ENCODE measurements around the gene SLC7A1. TPM values are rescaled to one million over a fixed set of nuclear protein-coding genes. Genes with fewer than 3 reads are reported as not detected.

SLC7A1 gene
- total and polyA plus RNA-seq, 3 donors from 2014 or later = 21.4 to 35.7 (median 27.0) TPM

- TF ChIP-seq, protein P1, sequence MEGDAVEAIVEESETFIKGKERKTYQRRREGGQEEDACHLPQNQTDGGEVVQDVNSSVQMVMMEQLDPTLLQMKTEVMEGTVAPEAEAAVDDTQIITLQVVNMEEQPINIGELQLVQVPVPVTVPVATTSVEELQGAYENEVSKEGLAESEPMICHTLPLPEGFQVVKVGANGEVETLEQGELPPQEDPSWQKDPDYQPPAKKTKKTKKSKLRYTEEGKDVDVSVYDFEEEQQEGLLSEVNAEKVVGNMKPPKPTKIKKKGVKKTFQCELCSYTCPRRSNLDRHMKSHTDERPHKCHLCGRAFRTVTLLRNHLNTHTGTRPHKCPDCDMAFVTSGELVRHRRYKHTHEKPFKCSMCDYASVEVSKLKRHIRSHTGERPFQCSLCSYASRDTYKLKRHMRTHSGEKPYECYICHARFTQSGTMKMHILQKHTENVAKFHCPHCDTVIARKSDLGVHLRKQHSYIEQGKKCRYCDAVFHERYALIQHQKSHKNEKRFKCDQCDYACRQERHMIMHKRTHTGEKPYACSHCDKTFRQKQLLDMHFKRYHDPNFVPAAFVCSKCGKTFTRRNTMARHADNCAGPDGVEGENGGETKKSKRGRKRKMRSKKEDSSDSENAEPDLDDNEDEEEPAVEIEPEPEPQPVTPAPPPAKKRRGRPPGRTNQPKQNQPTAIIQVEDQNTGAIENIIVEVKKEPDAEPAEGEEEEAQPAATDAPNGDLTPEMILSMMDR (IDR thresholded peaks at IDR 0.05) = no peak
- no peak for TF ChIP-seq POLR2A (IDR thresholded peaks at IDR 0.05)
- no peak overlapping the region for H3K27ac ChIP-seq
Observed at GRCh38 chr13:29541400-29541799, 54.1 kb downstream of the SLC7A1 start.

GRCh38 chr13:29540799-29541198 lies 54.7 kb downstream of the SLC7A1 start:
- Histone ChIP-seq H3K36me3 (ENCODE audit: low read depth, missing control alignments) (no peaks in the 10 kb centered on the region), H3K9me3 (no peaks in the 10 kb centered on the region), H3K4me3 (no peak overlapping the region), H3K27ac (no peak overlapping the region), H3K4me1 (no peaks in the 10 kb centered on the region), H3K27me3 (no peaks in the 10 kb centered on the region)
- TF ChIP-seq POLR2A (IDR thresholded peaks at IDR 0.05) = no peak
- TF ChIP-seq, protein P1 (IDR thresholded peaks at IDR 0.05) = no peak
- intact Hi-C loops (cut with DNase I; ENCODE audit: low total_unique reads) = no loop called here
- DNase-seq = no peak
- 83 to 87% methylated on average over 5 of the region's 5 CpGs for WGBS, 2 donors

More at GRCh38 chr13:29541400-29541799, 54.1 kb downstream of the SLC7A1 start:
- intact Hi-C loops (cut with DNase I; ENCODE audit: low total_unique reads) = no loop called here
- H3K36me3 ChIP-seq (ENCODE audit: low read depth, missing control alignments) = no peaks in the 10 kb centered on the region
- H3K4me1 ChIP-seq = no peaks in the 10 kb centered on the region
- no peak for DNase-seq
- no peaks in the 10 kb centered on the region for H3K9me3 ChIP-seq
- no peaks in the 10 kb centered on the region for H3K27me3 ChIP-seq
- 92 to 95% methylated on average over 4 of the region's 4 CpGs for WGBS, 2 donors
- H3K4me3 ChIP-seq = no peak overlapping the region

GRCh38 chr13:29540334-29540733 lies 55.2 kb downstream of the SLC7A1 start:
- H3K4me1 ChIP-seq = no peaks in the 10 kb centered on the region
- H3K9me3 ChIP-seq = no peaks in the 10 kb centered on the region
- no peak for DNase-seq
- WGBS, 2 donors = 86 to 89% methylated on average over 5 of the region's 5 CpGs
- intact Hi-C loops (cut with DNase I; ENCODE audit: low total_unique reads) = no loop called here
- TF ChIP-seq POLR2A (IDR thresholded peaks at IDR 0.05) = no peak
- TF ChIP-seq, protein P1 (IDR thresholded peaks at IDR 0.05) = no peak
- no peaks in the 10 kb centered on the region for H3K36me3 ChIP-seq (ENCODE audit: low read depth, missing control alignments)
- H3K4me3 ChIP-seq = no peak overlapping the region
- no peaks in the 10 kb centered on the region for H3K27me3 ChIP-seq
- H3K27ac ChIP-seq = no peak overlapping the region

DNA sequence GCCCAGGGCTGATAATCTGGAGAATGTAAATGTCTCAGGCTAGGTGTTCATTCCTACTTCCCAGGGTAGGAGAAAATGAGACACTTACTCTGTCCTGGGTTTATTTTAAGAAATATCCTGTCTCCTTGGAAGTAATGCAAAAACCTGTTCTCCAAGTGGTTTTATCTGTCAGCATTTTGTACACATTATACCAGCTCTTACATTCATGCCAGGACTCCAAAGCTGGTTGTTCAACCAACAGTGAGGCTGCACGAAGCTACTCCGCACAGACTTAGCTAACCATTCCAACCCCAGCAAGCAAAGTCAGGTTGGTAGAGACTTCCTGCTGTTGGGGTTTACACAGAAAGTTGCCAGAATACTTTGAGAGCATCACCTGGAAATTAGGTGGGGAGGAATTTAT lies 55.6 kb downstream of the SLC7A1 start:
- Histone ChIP-seq H3K36me3 (ENCODE audit: low read depth, missing control alignments) (no peaks in the 10 kb centered on the region), H3K27ac (no peak overlapping the region), H3K9me3 (no peaks in the 10 kb centered on the region), H3K4me1 (no peaks in the 10 kb centered on the region), H3K27me3 (no peaks in the 10 kb centered on the region), H3K4me3 (no peak overlapping the region)
- TF ChIP-seq, protein P1 (IDR thresholded peaks at IDR 0.05) = no peak
- no peak for TF ChIP-seq POLR2A (IDR thresholded peaks at IDR 0.05)
- intact Hi-C loops (cut with DNase I; ENCODE audit: low total_unique reads) = no loop called here
- DNase-seq = no peak
- 94 to 95% methylated on average over 2 of the region's 2 CpGs for WGBS, 2 donors

DNA sequence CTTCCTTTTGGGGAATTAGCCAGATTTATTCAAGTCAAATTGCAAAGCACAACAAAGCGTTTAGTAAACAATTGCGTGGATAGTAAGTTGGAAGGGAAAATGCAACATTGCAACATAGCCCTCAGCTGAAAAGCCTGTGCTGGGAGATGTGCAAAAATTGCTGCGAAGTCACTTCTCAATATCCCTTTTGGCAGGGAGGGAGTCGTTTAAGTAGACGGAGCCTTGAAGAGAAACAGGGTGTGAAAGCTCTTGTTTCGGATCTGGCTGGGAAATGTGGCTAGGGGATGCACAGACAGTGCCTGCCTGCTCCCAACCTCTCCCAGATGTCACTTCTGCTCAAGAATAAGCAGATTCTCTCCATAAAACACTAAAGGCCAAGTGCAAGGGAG lies 56.8 kb downstream of the SLC7A1 start:
- Histone ChIP-seq H3K4me3 (no peak overlapping the region), H3K27ac (no peak overlapping the region), H3K4me1 (no peaks in the 10 kb centered on the region), H3K36me3 (ENCODE audit: low read depth, missing control alignments) (no peaks in the 10 kb centered on the region), H3K9me3 (no peaks in the 10 kb centered on the region), H3K27me3 (no peaks in the 10 kb centered on the region)
- intact Hi-C loops (cut with DNase I; ENCODE audit: low total_unique reads) = no loop called here
- no peak for TF ChIP-seq POLR2A (IDR thresholded peaks at IDR 0.05)
- TF ChIP-seq, protein P1 (IDR thresholded peaks at IDR 0.05) = no peak
- 77% methylated on average over 6 of the region's 6 CpGs for WGBS, 2 donors
- DNase-seq = no peak
